Prostate gland (tissue), 2 donors: ENCODE measurements around the gene TMEM250.

Experiments
- CTCF ChIP-seq, 4 experiments: fragments of 200-600 bp in 2 of 4; fragments of 450-650 bp in 2 of 4; sonication (generic) in 2 of 4; IDR thresholded peaks; 1 replicate in 3 of 4; 2 replicates in 1 of 4; pipeline ENCODE4 v1.5.1; 2016 to 2019; ENCODE audit warnings: antibody characterized with exemption in 4 of 4, mild to moderate bottlenecking in 2 of 4, moderate library complexity in 2 of 4
- POLR2A ChIP-seq: fragments of 450-650 bp; IDR thresholded peaks from one replicate; pipeline ENCODE4 v1.6.1; 2016; ENCODE audit warnings: antibody characterized with exemption, mild to moderate bottlenecking

GRCh38 chr9:136093995-136094881 lies 24.4 kb downstream of the TMEM250 start:
- TF ChIP-seq CTCF (IDR thresholded peaks at IDR 0.05), result no peak
- TF ChIP-seq POLR2A, result no peak
